HG03432 (cell line): ENCODE data around the gene LSM14B.
A peak's percentile ranks its signal among the peaks of the same experiment; 100 is the strongest.
"Not testable (repeated sequence)": the region's sequence is repeated elsewhere in the genome, so short reads cannot be mapped to it uniquely, and the experiment has no call there.

Experiments used
- ATAC-seq: cut with Tn5 transposase; IDR thresholded peaks from one replicate; pipeline ENCODE4 v1.9.1; 2021; ENCODE audit warnings: mild to moderate bottlenecking, moderate library complexity; ENCODE audit not compliant: unreplicated experiment

LSM14B gene

GRCh38 chr20:62121776-62122653 is at the start of gene LSM14B:
TSS of gene LSM14B (plus strand) at chr20:62122475. CDS start at chr20:62122667, 192 bp downstream.
- peak; percentile 79 for ATAC-seq

DNA sequence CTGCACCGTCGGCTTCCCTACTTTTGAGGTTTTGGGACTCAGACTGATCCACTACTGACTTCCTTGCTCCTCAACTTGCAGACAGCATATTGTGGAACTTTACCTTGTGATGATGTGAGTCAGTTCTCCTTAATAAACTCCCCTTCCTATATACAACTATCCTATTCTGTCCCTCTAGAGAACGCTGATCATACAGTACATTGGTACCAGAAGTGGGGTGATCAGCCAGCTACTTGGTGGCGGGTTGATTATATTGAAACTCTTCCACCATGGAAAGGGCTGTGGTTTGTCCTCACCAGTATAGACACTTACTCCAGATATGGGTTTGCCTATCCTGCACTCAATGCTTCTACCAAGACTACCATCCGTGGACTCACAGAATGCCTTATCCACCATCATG is 49.0 kb upstream of the LSM14B start:
- no peak for ATAC-seq

DNA sequence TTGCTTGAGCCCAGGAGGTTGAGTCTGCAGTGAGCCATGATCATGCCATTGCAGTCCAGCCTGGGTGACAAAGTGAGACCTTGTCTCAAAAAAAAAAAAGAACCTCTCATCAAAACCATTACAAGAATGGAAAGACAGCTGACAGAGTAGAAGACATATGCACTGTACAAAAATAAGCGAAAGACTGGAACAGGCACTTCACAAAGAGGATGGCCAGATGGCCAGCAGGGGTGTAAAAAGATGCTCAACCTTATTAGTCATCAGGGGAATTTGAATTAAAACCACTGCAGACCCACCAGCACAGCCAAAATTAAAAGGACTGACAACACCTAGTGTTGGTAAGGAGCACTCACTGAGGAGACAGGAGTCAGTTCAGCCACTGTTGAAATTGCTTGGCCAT is 43.1 kb upstream of the LSM14B start:
- ATAC-seq = no peak

DNA sequence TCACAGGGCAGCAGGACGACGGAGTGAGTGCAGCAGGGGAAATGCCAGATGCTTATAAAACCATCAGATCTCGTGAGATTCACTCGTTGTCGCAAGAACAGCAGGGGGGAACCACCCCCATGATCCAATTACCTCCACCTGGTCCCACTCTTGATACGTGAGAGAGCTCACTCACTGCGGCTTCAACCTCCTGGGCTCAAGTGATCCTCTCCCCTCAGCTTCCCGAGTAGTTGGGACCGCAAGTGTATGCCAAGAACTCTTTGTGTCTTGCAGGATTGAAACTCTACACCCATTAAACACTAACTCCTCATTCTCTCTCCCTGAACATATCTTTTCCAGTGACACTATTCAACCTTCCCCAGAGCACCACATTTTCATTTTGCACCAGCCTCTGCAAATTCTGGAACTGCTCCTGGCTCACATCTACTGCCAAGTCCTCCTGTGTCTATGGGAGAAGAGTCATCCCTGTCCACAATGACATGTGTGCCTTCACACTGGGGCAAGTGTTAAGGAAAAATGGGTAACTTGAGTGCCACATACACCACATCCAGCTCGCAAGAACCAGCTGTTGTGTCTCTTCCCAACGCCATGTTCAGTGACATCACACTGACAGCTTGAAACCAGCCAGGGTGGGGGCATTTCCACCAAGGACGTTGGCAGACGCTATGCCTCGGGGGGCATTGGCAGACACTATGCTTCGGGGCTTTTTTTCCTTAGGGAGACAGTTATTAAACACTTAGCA is 41.9 kb upstream of the LSM14B start:
- no peak for ATAC-seq

- ATAC-seq = no peak
These were observed 39.0 kb upstream of the LSM14B start for GRCh38 chr20:62083312-62083711.

- not testable (repeated sequence) for ATAC-seq
These were observed 38.1 kb upstream of the LSM14B start for GRCh38 chr20:62084224-62084623.

DNA sequence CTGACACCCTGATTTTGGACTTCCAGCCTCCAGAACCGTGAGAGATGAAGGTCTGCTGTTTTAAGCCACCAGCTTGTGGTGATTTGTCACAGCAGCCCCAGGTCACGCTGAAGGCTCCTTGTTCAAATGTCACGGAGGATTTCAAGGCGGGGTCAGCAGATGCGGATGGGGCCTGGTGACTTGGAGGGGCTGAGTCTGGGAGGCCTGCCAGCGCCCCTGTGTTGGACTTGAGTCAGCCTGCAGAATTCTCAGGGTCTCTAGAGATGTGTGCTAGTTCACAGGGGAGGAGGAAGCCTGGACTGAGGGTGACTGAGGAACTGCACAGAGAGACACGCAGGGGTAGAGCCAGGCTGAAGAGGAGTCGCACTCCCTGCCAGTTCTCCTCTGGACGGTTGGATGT is 37.1 kb upstream of the LSM14B start:
- no peak for ATAC-seq

GRCh38 chr20:62087227-62087626 is 35.0 kb upstream of the LSM14B start:
- no peak for ATAC-seq

- no peak for ATAC-seq
These were observed 34.6 kb upstream of the LSM14B start for GRCh38 chr20:62087632-62088031.

GRCh38 chr20:62088258-62089127 is 33.8 kb upstream of the LSM14B start:
- no peak for ATAC-seq

DNA sequence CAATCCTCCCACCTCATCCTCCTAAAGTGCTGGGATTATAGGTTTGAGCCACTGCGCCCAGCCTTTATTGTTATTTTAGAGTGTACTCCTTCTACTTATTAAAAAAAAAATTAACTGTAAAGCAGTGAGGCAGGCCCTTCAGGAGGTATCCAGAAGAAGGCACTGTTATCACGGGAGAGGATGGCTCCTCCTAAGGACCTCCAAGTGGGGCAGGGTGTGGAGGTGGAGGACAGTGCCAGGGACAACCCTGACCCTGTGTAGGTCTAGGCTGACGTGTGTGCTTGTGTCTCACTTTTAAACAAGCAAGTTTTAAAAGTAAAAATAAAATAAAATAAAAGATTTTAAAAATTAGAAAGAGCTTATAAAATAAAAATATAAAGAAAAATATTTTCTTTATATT is 32.9 kb upstream of the LSM14B start:
- no peak for ATAC-seq

DNA sequence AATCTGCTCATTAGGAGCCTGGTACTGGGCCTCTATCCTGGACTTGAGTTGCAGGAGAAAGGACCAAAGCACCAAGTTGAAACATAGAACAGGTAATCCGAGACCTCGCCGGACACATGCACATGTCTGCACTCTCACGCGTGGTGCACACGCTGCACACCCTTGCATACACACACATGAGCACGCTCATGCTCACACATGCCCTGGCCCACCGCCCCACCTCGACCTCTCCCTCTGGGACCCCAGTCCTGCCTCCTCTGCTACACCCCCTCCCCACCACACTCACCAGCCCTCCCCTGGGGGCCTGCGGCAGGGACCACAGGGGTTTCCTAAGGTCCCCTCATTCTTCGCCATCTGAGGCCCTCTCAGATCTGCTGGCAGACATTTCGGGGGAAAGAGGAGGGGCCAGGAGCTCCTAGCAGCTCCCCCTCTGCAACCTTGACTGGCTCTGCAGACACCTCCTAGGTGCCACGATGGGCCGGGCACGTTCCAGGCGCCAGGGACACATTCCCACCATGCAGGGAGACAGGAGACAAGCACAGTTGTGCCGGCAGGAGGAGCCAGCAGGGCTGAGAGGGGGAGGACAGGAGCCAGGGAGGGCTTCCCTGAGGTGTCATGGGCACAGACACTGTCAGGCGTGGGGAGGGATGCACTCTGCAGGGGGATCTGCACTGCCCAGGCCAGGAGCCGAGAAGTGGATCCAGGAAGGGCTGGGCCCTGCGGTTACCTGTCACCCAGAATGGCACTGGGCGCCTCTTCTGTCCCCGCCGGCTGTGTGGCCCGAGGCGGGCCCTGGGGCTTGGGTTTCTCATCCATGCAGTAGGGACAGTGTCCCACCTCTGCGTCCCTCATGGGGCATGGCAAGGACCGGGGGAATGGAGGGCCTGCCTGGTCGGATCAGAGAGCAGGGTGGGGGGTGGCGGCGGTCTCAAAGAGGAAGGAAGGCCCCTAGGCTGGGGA is 25.6 kb upstream of the LSM14B start:
- no peak for ATAC-seq

- ATAC-seq = no peak
These were observed 24.3 kb upstream of the LSM14B start for GRCh38 chr20:62097881-62098407.

DNA sequence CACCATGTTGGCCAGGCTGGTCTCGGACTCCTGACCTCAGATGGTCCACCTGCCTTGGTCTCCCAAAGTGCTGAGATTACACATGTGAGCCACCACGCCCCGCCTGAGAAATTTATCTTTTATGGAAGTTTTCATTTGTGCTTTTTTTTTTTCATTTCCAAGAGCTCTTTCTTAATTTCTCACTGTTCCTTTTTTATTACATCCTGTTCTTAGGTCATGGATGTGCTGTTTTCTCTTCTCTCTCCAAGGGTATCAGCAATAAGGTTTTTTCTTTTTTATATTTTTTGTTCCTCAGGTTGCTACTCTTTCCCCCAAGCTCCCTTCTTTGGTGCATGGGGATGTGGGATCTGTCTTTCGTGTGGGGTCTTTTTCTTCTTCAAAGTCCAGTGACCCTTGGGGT is 21.2 kb upstream of the LSM14B start:
- no peak for ATAC-seq

- ATAC-seq = no peak
These were observed 18.6 kb upstream of the LSM14B start for GRCh38 chr20:62103508-62104233.

- ATAC-seq = no peak
These were observed 18.0 kb upstream of the LSM14B start for GRCh38 chr20:62104234-62104789.

GRCh38 chr20:62104791-62105345 is 17.4 kb upstream of the LSM14B start:
- no peak for ATAC-seq

GRCh38 chr20:62105592-62105991 is 16.7 kb upstream of the LSM14B start:
- ATAC-seq = no peak
